8988T (cell line): ENCODE measurements around the gene FYN.
"Not testable (repeated sequence)": the region's sequence is repeated elsewhere in the genome, so short reads cannot be mapped to it uniquely, and the experiment has no call there.

Source experiments
- DNase-seq: peaks from one replicate; pipeline ENCODE4 v3.0.0; 2011

The FYN gene

GRCh38 chr6:111696814-111697213 is 176.4 kb downstream of the FYN start:
- no peak for DNase-seq

- no peak for DNase-seq
These were observed 180.7 kb downstream of the FYN start for GRCh38 chr6:111692327-111693164.

GRCh38 chr6:111691345-111692225 is 181.7 kb downstream of the FYN start:
- DNase-seq: no peak

GRCh38 chr6:111689946-111690345 is 183.3 kb downstream of the FYN start:
- no peak for DNase-seq

- DNase-seq: no peak
These were observed 183.8 kb downstream of the FYN start for GRCh38 chr6:111689419-111689818.

GRCh38 chr6:111688331-111688730 is 184.9 kb downstream of the FYN start:
- no peak for DNase-seq

GRCh38 chr6:111687652-111688051 is 185.6 kb downstream of the FYN start:
- DNase-seq: no peak

GRCh38 chr6:111686932-111687266 is 186.4 kb downstream of the FYN start:
- no peak for DNase-seq

GRCh38 chr6:111686249-111686931 is 186.9 kb downstream of the FYN start:
- no peak for DNase-seq

GRCh38 chr6:111685526-111685925 is 187.7 kb downstream of the FYN start:
- DNase-seq: no peak

GRCh38 chr6:111685058-111685457 is 188.2 kb downstream of the FYN start:
- DNase-seq: no peak

GRCh38 chr6:111683749-111684267 is 189.4 kb downstream of the FYN start:
- no peak for DNase-seq

- DNase-seq: no peak
These were observed 190.1 kb downstream of the FYN start for GRCh38 chr6:111683157-111683556.

- DNase-seq: no peak
These were observed 191.4 kb downstream of the FYN start for GRCh38 chr6:111681860-111682259.

- DNase-seq: not testable (repeated sequence)
These were observed 192.2 kb downstream of the FYN start for GRCh38 chr6:111680811-111681609.

GRCh38 chr6:111680015-111680712 is 193.1 kb downstream of the FYN start:
- no peak for DNase-seq

GRCh38 chr6:111679126-111679858 is 194.0 kb downstream of the FYN start:
- no peak for DNase-seq

GRCh38 chr6:111677249-111677990 is 195.8 kb downstream of the FYN start:
- no peak for DNase-seq

GRCh38 chr6:111676383-111676782 is 196.9 kb downstream of the FYN start:
- no peak for DNase-seq

- DNase-seq: no peak
These were observed 198.4 kb downstream of the FYN start for GRCh38 chr6:111674883-111675282.
